Smooth muscle cell (in vitro differentiated cells): ENCODE results near the gene UQCRHL. TPM values are rescaled to one million over a fixed set of nuclear protein-coding genes. Genes with fewer than 3 reads are reported as not detected.
"Not testable (repeated sequence)": the region's sequence is repeated elsewhere in the genome, so short reads cannot be mapped to it uniquely, and the experiment has no call there.

ENCODE experiments used
- DNase-seq: peaks from one replicate; lab custom pipeline; 2025; ENCODE audit not compliant: unreplicated experiment; lab: John Stamatoyannopoulos, UW
- H2AFZ ChIP-seq: fragments of 200-600 bp; sonication (generic); 2 replicates; pipeline ENCODE4 v1.6.0; 2016; ENCODE audit warnings: antibody characterized with exemption, low read depth, mild to moderate bottlenecking
- H3F3A ChIP-seq: fragments of 200-600 bp; sonication (generic); 2 replicates; pipeline ENCODE4 v1.6.0; 2017; ENCODE audit warnings: antibody characterized with exemption, low read depth
- H3K27ac ChIP-seq: fragments of 200-600 bp; sonication (generic); 2 replicates; pipeline ENCODE4 v1.5.1; 2016; ENCODE audit warnings: low read depth, mild to moderate bottlenecking
- H3K27me3 ChIP-seq: fragments of 200-600 bp; sonication (generic); 2 replicates; pipeline ENCODE4 v1.6.1; 2016; ENCODE audit warnings: low read depth, mild to moderate bottlenecking
- H3K36me3 ChIP-seq: fragments of 200-600 bp; sonication (generic); 2 replicates; pipeline ENCODE4 v1.5.1; 2016; ENCODE audit warnings: low read depth
- H3K4me1 ChIP-seq: fragments of 200-600 bp; sonication (generic); 2 replicates; pipeline ENCODE4 v1.5.1; 2016; ENCODE audit warnings: low read depth
- H3K4me2 ChIP-seq: fragments of 200-600 bp; sonication (generic); 2 replicates; pipeline ENCODE4 v1.6.0; 2016; ENCODE audit warnings: mild to moderate bottlenecking
- H3K4me3 ChIP-seq: fragments of 200-600 bp; sonication (generic); 2 replicates; pipeline ENCODE4 v1.5.1; 2016; ENCODE audit warnings: mild to moderate bottlenecking
- H3K79me2 ChIP-seq: fragments of 200-600 bp; sonication (generic); 2 replicates; pipeline ENCODE4 v1.6.0; 2016; ENCODE audit warnings: low read depth, mild to moderate bottlenecking
- H3K9ac ChIP-seq: fragments of 200-600 bp; sonication (generic); 2 replicates; pipeline ENCODE4 v1.6.0; 2016; ENCODE audit warnings: low read depth
- H3K9me3 ChIP-seq: fragments of 200-600 bp; sonication (generic); replicated peaks from 2 replicates; pipeline ENCODE4 v1.5.1; 2016; ENCODE audit warnings: low read depth
- H4K20me1 ChIP-seq: fragments of 200-600 bp; sonication (generic); 2 replicates; pipeline ENCODE4 v1.6.0; 2016; ENCODE audit warnings: low read depth
- CTCF ChIP-seq: fragments of 200-600 bp; sonication (generic); IDR thresholded peaks from 2 replicates; pipeline ENCODE4 v1.5.1; 2017; ENCODE audit warnings: borderline replicate concordance, mild to moderate bottlenecking, antibody characterized with exemption; ENCODE audit not compliant: insufficient read depth, poor library complexity, severe bottlenecking
- WGBS: methylation state at CpG from one replicate; pipeline ENCODE4 v1.1.7; 2016; ENCODE audit warnings: low lambda C conversion rate; 5-methylcytosine and 5-hydroxymethylcytosine counted together
- polyA plus RNA-seq: library from polyadenylated mRNA; unstranded; fragments of >200 nt; fragmentation: Nextera tagmentation; extraction: Ambion mirVana; gene quantifications from 2 replicates; pipeline ENCODE4 v1.2.1, GENCODE V29; 2016
- total RNA-seq: library from RNA; depleted of rRNA; stranded (reverse); fragments of >200 nt; gene quantifications from 2 replicates; pipeline ENCODE4 v1.2.3, GENCODE V29; 2014

The UQCRHL gene
- total and polyA plus RNA-seq, 2 experiments from 2014 or later = 1.1 to 4.4 TPM

GRCh38 chr1:15847100-15847892 is 39.8 kb upstream of the UQCRHL start, which contains the start of gene SPEN:
TSS of gene SPEN (plus strand) at chr1:15847707. CDS start at chr1:15848068, 361 bp downstream.
- DNase-seq = peak; percentile 90
- Histone ChIP-seq H3K36me3 (no peaks in the 10 kb centered on the region), H3K9me3 (no peaks in the 10 kb centered on the region), H3K79me2 (peaks cover 42% of the 10 kb centered on the region), H3K27ac (peak within 1 kb of the TSS; percentile 97), H3K9ac (peak within 1 kb of the TSS; percentile 90), H3K4me3 (peak within 1 kb of the TSS; percentile 80), H4K20me1 (peaks cover 7% of the 10 kb centered on the region), H3K4me1 (peaks cover 27% of the 10 kb centered on the region), H2AFZ (peak within 1 kb of the TSS; percentile 79), H3K27me3 (no peaks in the 10 kb centered on the region), H3K4me2 (peak within 1 kb of the TSS; percentile 90), H3F3A (peaks cover 3% of the 10 kb centered on the region)
- no peak for TF ChIP-seq CTCF
- 2% methylated on average over 73 of the region's 86 CpGs for WGBS

- H3K79me2 ChIP-seq = peaks cover 29% of the 10 kb centered on the region
- WGBS = 97% methylated on average over 11 of the region's 11 CpGs
These were observed 38.6 kb upstream of the UQCRHL start for GRCh38 chr1:15846056-15846455.

GRCh38 chr1:15843826-15844572 is 36.5 kb upstream of the UQCRHL start:
- no peaks in the 10 kb centered on the region for H3K36me3 ChIP-seq
- TF ChIP-seq CTCF = no peak
- H3F3A ChIP-seq = no peaks in the 10 kb centered on the region
- 60% methylated on average over 3 of the region's 3 CpGs for WGBS
- peaks cover 10% of the 10 kb centered on the region for H3K4me1 ChIP-seq
- H4K20me1 ChIP-seq = peaks cover 6% of the 10 kb centered on the region
- no peak for DNase-seq
- no peak overlapping the region for H3K4me3 ChIP-seq
- H3K79me2 ChIP-seq = peaks cover 19% of the 10 kb centered on the region
- no peaks in the 10 kb centered on the region for H3K27me3 ChIP-seq
- no peak overlapping the region for H3K9ac ChIP-seq
- H3K4me2 ChIP-seq = no peak overlapping the region
- no peak overlapping the region for H3K27ac ChIP-seq
- H3K9me3 ChIP-seq = no peaks in the 10 kb centered on the region
- peak overlapping the region; percentile 49 for H2AFZ ChIP-seq

More at GRCh38 chr1:15846056-15846455, 38.6 kb upstream of the UQCRHL start:
- not testable (repeated sequence) for H3K4me2 ChIP-seq, H3K4me3 ChIP-seq, H3K9me3 ChIP-seq, DNase-seq, H3K27me3 ChIP-seq, H3F3A ChIP-seq, H3K36me3 ChIP-seq, H2AFZ ChIP-seq, H3K9ac ChIP-seq, H3K27ac ChIP-seq, H4K20me1 ChIP-seq
- H3K4me1 ChIP-seq = peaks cover 19% of the 10 kb centered on the region

GRCh38 chr1:15838721-15839120 is 31.3 kb upstream of the UQCRHL start:
- Histone ChIP-seq H4K20me1 (no peaks in the 10 kb centered on the region), H3F3A (peaks cover 3% of the 10 kb centered on the region), H2AFZ (no peak overlapping the region), H3K9ac (no peak overlapping the region), H3K36me3 (no peaks in the 10 kb centered on the region), H3K4me2 (no peak overlapping the region), H3K79me2 (peaks cover 3% of the 10 kb centered on the region), H3K27ac (no peak overlapping the region), H3K4me1 (peaks cover 6% of the 10 kb centered on the region), H3K9me3 (no peaks in the 10 kb centered on the region), H3K27me3 (no peaks in the 10 kb centered on the region), H3K4me3 (no peak overlapping the region)
- TF ChIP-seq CTCF = no peak
- DNase-seq = no peak
- WGBS = 97% methylated on average over 4 of the region's 4 CpGs
